HEK293 (cell line): ENCODE data around the gene SOX9.

Experiments
- CTCF ChIA-PET: fragments of 350-600 bp; formaldehyde crosslinking; extraction: SDS; loops from one replicate; lab custom pipeline; 2021; ENCODE audit warnings: antibody characterized with exemption; lab: Yijun Ruan, JAX
- POLR2A ChIA-PET: fragments of 300-600 bp; formaldehyde crosslinking; extraction: SDS; loops from one replicate; lab custom pipeline; 2020; ENCODE audit warnings: antibody characterized with exemption, inconsistent platforms; lab: Yijun Ruan, JAX
- H3K27ac ChIP-seq: fragments of 200-500 bp; sonication (Bioruptor generic); 2 replicates; pipeline ENCODE4 v1.5.1; 2014; ENCODE audit warnings: low read depth, low read length, control low read depth, inconsistent platforms; ENCODE audit errors: extremely low read depth
- H3K36me3 ChIP-seq, 2 experiments: fragments of 200-500 bp in 1 of 2; sonication (Bioruptor generic) in 1 of 2; 1 replicate in 1 of 2; 2 replicates in 1 of 2; pipeline ENCODE4 v1.5.1; 2014 to 2017; ENCODE audit warnings: inconsistent platforms in 2 of 2, low read length in 2 of 2; ENCODE audit not compliant: control insufficient read depth in 2 of 2, insufficient read depth in 1 of 2
- H3K4me1 ChIP-seq: fragments of 200-500 bp; sonication (Bioruptor generic); 2 replicates; pipeline ENCODE4 v1.5.1; 2014; ENCODE audit warnings: mild to moderate bottlenecking, low read length, inconsistent platforms; ENCODE audit not compliant: control insufficient read depth, insufficient read depth
- H3K4me3 ChIP-seq: 2 replicates; pipeline ENCODE4 v1.5.1; 2011; ENCODE audit warnings: low read depth, mild to moderate bottlenecking, control low read depth, low read length, moderate library complexity
- H3K9me3 ChIP-seq: fragments of 200-500 bp; sonication (Bioruptor generic); 2 replicates; pipeline ENCODE4 v1.5.1; 2014; ENCODE audit warnings: low read depth, low read length, inconsistent platforms; ENCODE audit not compliant: control insufficient read depth, insufficient read depth
- EGR2 ChIP-seq: fragments of 450-650 bp; formaldehyde crosslinking; IDR thresholded peaks from 2 replicates; pipeline ENCODE4 v1.5.1; 2016; ENCODE audit warnings: low read depth, missing biosample characterization, missing genetic modification characterization
- GFI1B ChIP-seq: fragments of 450-650 bp; formaldehyde crosslinking; IDR thresholded peaks from 2 replicates; pipeline ENCODE4 v1.5.1; 2016; ENCODE audit warnings: missing biosample characterization, missing genetic modification characterization
- HIC1 ChIP-seq: fragments of 450-650 bp; formaldehyde crosslinking; IDR thresholded peaks from 2 replicates; pipeline ENCODE4 v1.5.1; 2016; ENCODE audit warnings: missing biosample characterization, missing genetic modification characterization
- MZF1 ChIP-seq: fragments of 450-650 bp; formaldehyde crosslinking; IDR thresholded peaks from 2 replicates; pipeline ENCODE4 v1.5.1; 2017; ENCODE audit warnings: missing biosample characterization, missing genetic modification characterization, borderline replicate concordance
- PRDM6 ChIP-seq: fragments of 450-650 bp; formaldehyde crosslinking; IDR thresholded peaks from 2 replicates; pipeline ENCODE4 v1.5.1; 2017; ENCODE audit warnings: missing biosample characterization, missing genetic modification characterization
- SALL2 ChIP-seq: fragments of 450-650 bp; formaldehyde crosslinking; IDR thresholded peaks from 2 replicates; pipeline ENCODE4 v1.5.0; 2017; ENCODE audit warnings: missing biosample characterization, mild to moderate bottlenecking, missing genetic modification characterization, borderline replicate concordance
- SCRT1 ChIP-seq: fragments of 450-650 bp; formaldehyde crosslinking; IDR thresholded peaks from 2 replicates; pipeline ENCODE4 v1.5.1; 2016; ENCODE audit warnings: missing biosample characterization, missing genetic modification characterization, borderline replicate concordance
- SCRT2 ChIP-seq: fragments of 450-650 bp; formaldehyde crosslinking; IDR thresholded peaks from 2 replicates; pipeline ENCODE4 v1.5.1; 2016; ENCODE audit warnings: missing biosample characterization, missing genetic modification characterization
- SP7 ChIP-seq: fragments of 450-650 bp; formaldehyde crosslinking; IDR thresholded peaks from 2 replicates; pipeline ENCODE4 v1.5.1; 2016; ENCODE audit warnings: missing biosample characterization, missing genetic modification characterization
- YY1 ChIP-seq: fragments of 450-650 bp; formaldehyde crosslinking; IDR thresholded peaks from 2 replicates; pipeline ENCODE4 v1.5.1; 2018; ENCODE audit warnings: missing biosample characterization, missing genetic modification characterization
- ZFHX2 ChIP-seq: fragments of 450-650 bp; formaldehyde crosslinking; conservative IDR thresholded peaks from 2 replicates; pipeline ENCODE4 v1.5.1; 2016; ENCODE audit warnings: missing biosample characterization, missing genetic modification characterization
- ZIC2 ChIP-seq: fragments of 450-650 bp; formaldehyde crosslinking; IDR thresholded peaks from 2 replicates; pipeline ENCODE4 v1.5.1; 2016; ENCODE audit warnings: missing biosample characterization, missing genetic modification characterization
- ZNF121 ChIP-seq: fragments of 450-650 bp; formaldehyde crosslinking; IDR thresholded peaks from 2 replicates; pipeline ENCODE4 v1.5.1; 2016; ENCODE audit warnings: missing biosample characterization, missing genetic modification characterization
- ZNF140 ChIP-seq: fragments of 450-650 bp; formaldehyde crosslinking; IDR thresholded peaks from 2 replicates; pipeline ENCODE4 v1.5.1; 2016; ENCODE audit warnings: missing biosample characterization, missing genetic modification characterization
- ZNF155 ChIP-seq: fragments of 450-650 bp; formaldehyde crosslinking; IDR thresholded peaks from 2 replicates; pipeline ENCODE4 v1.5.1; 2016; ENCODE audit warnings: missing biosample characterization, missing genetic modification characterization
- ZNF16 ChIP-seq: fragments of 450-650 bp; formaldehyde crosslinking; IDR thresholded peaks from 2 replicates; pipeline ENCODE4 v1.5.1; 2016; ENCODE audit warnings: low read depth, missing biosample characterization, missing genetic modification characterization
- ZNF175 ChIP-seq: fragments of 450-650 bp; formaldehyde crosslinking; IDR thresholded peaks from 2 replicates; pipeline ENCODE4 v1.5.1; 2016; ENCODE audit warnings: missing biosample characterization, missing genetic modification characterization
- ZNF324 ChIP-seq: fragments of 450-650 bp; formaldehyde crosslinking; IDR thresholded peaks from 2 replicates; pipeline ENCODE4 v1.5.1; 2016; ENCODE audit warnings: missing biosample characterization, missing genetic modification characterization
- ZNF37A ChIP-seq: fragments of 450-650 bp; IDR thresholded peaks from 2 replicates; pipeline ENCODE4 v1.5.1; 2018; ENCODE audit warnings: missing biosample characterization, missing genetic modification characterization
- ZNF404 ChIP-seq: fragments of 450-650 bp; formaldehyde crosslinking; IDR thresholded peaks from 2 replicates; pipeline ENCODE4 v1.5.1; 2017; ENCODE audit warnings: missing biosample characterization, missing genetic modification characterization
- ZNF48 ChIP-seq: fragments of 450-650 bp; formaldehyde crosslinking; IDR thresholded peaks from 2 replicates; pipeline ENCODE4 v1.5.1; 2016; ENCODE audit warnings: missing biosample characterization, missing genetic modification characterization
- ZNF501 ChIP-seq: fragments of 450-650 bp; formaldehyde crosslinking; IDR thresholded peaks from 2 replicates; pipeline ENCODE4 v1.5.1; 2016; ENCODE audit warnings: missing biosample characterization, missing genetic modification characterization
- ZNF544 ChIP-seq: fragments of 450-650 bp; formaldehyde crosslinking; IDR thresholded peaks from 2 replicates; pipeline ENCODE4 v1.5.0; 2017; ENCODE audit warnings: missing biosample characterization, missing genetic modification characterization
- ZNF548 ChIP-seq: fragments of 450-650 bp; formaldehyde crosslinking; IDR thresholded peaks from 2 replicates; pipeline ENCODE4 v1.5.1; 2016; ENCODE audit warnings: missing biosample characterization, missing genetic modification characterization
- ZNF558 ChIP-seq: fragments of 450-650 bp; formaldehyde crosslinking; IDR thresholded peaks from 2 replicates; pipeline ENCODE4 v1.5.1; 2016; ENCODE audit warnings: missing biosample characterization, missing genetic modification characterization
- ZNF585B ChIP-seq: fragments of 450-650 bp; formaldehyde crosslinking; IDR thresholded peaks from 2 replicates; pipeline ENCODE4 v1.5.1; 2016; ENCODE audit warnings: missing biosample characterization, missing genetic modification characterization
- ZNF664 ChIP-seq: fragments of 450-650 bp; formaldehyde crosslinking; IDR thresholded peaks from 2 replicates; pipeline ENCODE4 v1.5.1; 2016; ENCODE audit warnings: missing biosample characterization, missing genetic modification characterization
- ZSCAN16 ChIP-seq: fragments of 450-650 bp; formaldehyde crosslinking; IDR thresholded peaks from 2 replicates; pipeline ENCODE4 v1.5.1; 2016; ENCODE audit warnings: missing biosample characterization, missing genetic modification characterization
- TF ChIP-seq, protein P1 (sequence below): fragments of 450-650 bp; formaldehyde crosslinking; IDR thresholded peaks from 2 replicates; pipeline ENCODE4 v1.5.1; 2016; ENCODE audit warnings: missing biosample characterization, missing genetic modification characterization

SOX9 gene

GRCh38 chr17:72125226-72125651, 4.4 kb downstream of the SOX9 start:
- ChIA-PET POLR2A (no interaction called here), CTCF (interaction anchor here (0.7 kb wide), 1 partner anchor 412 kb away, joined by 3 read pairs; no protein-coding TSS in a partner anchor)
- no peak overlapping the region for H3K27ac ChIP-seq

DNA sequence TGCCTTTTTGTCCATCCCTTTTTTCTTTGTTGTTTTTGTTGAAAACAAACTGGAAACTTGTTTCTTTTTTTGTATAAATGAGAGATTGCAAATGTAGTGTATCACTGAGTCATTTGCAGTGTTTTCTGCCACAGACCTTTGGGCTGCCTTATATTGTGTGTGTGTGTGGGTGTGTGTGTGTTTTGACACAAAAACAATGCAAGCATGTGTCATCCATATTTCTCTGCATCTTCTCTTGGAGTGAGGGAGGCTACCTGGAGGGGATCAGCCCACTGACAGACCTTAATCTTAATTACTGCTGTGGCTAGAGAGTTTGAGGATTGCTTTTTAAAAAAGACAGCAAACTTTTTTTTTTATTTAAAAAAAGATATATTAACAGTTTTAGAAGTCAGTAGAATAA, 4.9 kb downstream of the SOX9 start:
- CTCF ChIA-PET = no interaction called here

More at GRCh38 chr17:72125226-72125651, 4.4 kb downstream of the SOX9 start:
- Histone ChIP-seq H3K36me3 (peaks cover 20 to 26% of the 10 kb centered on the region in 2 experiments), H3K4me1 (peaks cover 30% of the 10 kb centered on the region), H3K4me3 (0 out of 2 replicates have a peak overlapping the region, but pooled peaks have one; percentile 3), H3K9me3 (no peaks in the 10 kb centered on the region)
- TF ChIP-seq HIC1 (tag by site-specific recombination) = no peak
- no peak for TF ChIP-seq EGR2 (tag by site-specific recombination)

DNA sequence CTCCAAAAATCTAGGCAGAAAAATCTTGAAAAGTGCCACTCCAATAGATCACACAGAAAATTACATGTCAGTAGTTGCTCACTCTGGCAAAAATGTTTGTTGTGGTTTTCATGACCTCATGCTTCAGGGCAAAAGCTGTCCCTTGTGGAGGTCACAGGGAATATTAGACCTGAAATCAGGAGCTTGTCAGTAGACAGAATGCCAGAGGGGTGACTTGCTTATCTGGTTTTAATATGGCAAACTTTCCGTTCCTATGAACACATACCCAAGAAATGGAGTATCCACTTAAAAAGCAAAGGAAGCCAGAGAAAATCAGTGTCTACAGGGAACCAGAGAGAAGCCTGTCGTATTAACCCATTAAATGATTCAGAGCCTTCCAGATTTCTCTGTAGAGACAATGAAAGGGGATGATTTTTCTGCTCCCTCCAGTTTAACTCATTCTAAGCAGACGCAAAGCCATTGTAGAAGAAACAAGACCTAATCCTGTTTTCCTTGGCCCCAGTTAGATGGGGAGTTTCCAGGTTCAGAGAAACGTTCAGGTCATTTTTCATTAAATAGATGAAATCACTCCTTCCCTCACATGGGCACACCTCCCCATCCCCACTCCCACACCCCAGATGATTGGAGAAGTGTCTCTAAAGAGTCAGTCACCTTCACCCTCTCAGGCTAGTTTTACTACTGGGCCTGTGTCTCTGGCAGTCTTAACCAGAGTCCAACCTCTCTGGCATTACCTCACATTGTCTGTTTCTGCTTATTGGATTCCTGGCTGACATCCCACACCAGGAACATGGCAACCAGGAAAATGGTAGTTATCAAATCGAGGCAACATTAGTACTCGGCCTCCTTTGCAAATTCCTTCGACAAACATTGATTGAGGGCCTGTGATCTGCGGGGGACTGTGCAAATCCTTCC, 6.0 kb downstream of the SOX9 start:
- ChIA-PET POLR2A (no interaction called here), CTCF (no interaction called here)
- Histone ChIP-seq H3K4me1 (peaks cover 30% of the 10 kb centered on the region), H3K9me3 (no peaks in the 10 kb centered on the region), H3K4me3 (no peak overlapping the region), H3K27ac (peak overlapping the region; percentile 31), H3K36me3 (peaks cover 20 to 26% of the 10 kb centered on the region in 2 experiments)
- TF ChIP-seq SCRT1 (tag by site-specific recombination) (no peak), ZNF544 (tag by site-specific recombination) (no peak), SALL2 (no peak), SP7 (peak; percentile 84), ZNF558 (tag by site-specific recombination) (no peak), ZNF175 (no peak), ZNF140 (tag by site-specific recombination) (no peak), ZNF37A (tag by site-specific recombination) (no peak), ZNF585B (tag by site-specific recombination) (no peak), ZNF48 (tag by site-specific recombination) (no peak), ZNF155 (tag by site-specific recombination) (no peak), PRDM6 (tag by site-specific recombination) (peak; percentile 86), ZNF548 (tag by site-specific recombination) (no peak), ZSCAN16 (tag by site-specific recombination) (no peak), ZIC2 (tag by site-specific recombination) (no peak), ZNF404 (no peak), SCRT2 (tag by site-specific recombination) (no peak), ZNF121 (tag by site-specific recombination) (no peak), ZNF664 (tag by site-specific recombination) (no peak), YY1 (no peak), ZNF16 (no peak), MZF1 (tag by site-specific recombination) (peak; percentile 41; the same call in 1 of the 2 replicates), ZNF324 (tag by site-specific recombination) (no peak)
- TF ChIP-seq, protein P1, sequence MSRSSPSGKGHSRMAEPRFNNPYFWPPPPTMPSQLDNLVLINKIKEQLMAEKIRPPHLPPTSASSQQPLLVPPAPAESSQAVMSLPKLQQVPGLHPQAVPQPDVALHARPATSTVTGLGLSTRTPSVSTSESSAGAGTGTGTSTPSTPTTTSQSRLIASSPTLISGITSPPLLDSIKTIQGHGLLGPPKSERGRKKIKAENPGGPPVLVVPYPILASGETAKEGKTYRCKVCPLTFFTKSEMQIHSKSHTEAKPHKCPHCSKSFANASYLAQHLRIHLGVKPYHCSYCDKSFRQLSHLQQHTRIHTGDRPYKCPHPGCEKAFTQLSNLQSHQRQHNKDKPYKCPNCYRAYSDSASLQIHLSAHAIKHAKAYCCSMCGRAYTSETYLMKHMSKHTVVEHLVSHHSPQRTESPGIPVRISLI (tag by site-specific recombination) = no peak

More for the DNA sequence above, 4.9 kb downstream of the SOX9 start:
- Histone ChIP-seq H3K36me3 (peaks cover 20 to 26% of the 10 kb centered on the region in 2 experiments), H3K4me1 (peaks cover 30% of the 10 kb centered on the region), H3K4me3 (no peak overlapping the region), H3K27ac (no peak overlapping the region), H3K9me3 (no peaks in the 10 kb centered on the region)
- POLR2A ChIA-PET = no interaction called here
- TF ChIP-seq ZFHX2 (peak; percentile 80), EGR2 (tag by site-specific recombination) (peak; percentile 65), GFI1B (tag by site-specific recombination) (no peak), ZNF501 (tag by site-specific recombination) (no peak)
